Measurements from ENCODE around the gene TCF7. TPM values are rescaled to one million over a fixed set of nuclear protein-coding genes. Genes with fewer than 3 reads are reported as not detected.

Gene TCF7
- total RNA-seq, 4 donors from 2014 or later, result 0.98 to 6.6 (median 2.6) TPM

DNA sequence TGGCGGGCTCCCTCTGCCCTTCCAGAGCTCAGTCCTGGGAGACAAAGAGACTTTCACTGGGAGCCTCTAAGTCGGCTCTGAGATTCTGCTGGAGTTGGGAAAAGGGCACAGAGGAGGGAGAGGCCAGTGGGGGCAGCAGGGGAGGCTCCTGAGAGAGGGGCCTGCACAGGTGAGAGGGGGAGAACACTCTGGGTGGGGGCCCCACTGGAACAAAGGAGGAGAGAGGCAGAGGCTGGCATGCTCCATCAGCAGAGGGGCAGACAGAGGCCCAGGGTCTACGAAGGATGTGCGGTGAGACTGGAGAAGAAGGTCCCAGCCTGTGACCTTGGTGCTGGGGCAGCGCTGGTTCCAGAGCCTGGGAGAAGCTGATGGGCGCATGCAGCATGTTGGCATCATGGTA is 8.9 kb downstream of the TCF7 start:
- TF ChIP-seq, protein P1, sequence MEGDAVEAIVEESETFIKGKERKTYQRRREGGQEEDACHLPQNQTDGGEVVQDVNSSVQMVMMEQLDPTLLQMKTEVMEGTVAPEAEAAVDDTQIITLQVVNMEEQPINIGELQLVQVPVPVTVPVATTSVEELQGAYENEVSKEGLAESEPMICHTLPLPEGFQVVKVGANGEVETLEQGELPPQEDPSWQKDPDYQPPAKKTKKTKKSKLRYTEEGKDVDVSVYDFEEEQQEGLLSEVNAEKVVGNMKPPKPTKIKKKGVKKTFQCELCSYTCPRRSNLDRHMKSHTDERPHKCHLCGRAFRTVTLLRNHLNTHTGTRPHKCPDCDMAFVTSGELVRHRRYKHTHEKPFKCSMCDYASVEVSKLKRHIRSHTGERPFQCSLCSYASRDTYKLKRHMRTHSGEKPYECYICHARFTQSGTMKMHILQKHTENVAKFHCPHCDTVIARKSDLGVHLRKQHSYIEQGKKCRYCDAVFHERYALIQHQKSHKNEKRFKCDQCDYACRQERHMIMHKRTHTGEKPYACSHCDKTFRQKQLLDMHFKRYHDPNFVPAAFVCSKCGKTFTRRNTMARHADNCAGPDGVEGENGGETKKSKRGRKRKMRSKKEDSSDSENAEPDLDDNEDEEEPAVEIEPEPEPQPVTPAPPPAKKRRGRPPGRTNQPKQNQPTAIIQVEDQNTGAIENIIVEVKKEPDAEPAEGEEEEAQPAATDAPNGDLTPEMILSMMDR (IDR thresholded peaks at IDR 0.05; ENCODE audit: low read depth), result no peak

DNA sequence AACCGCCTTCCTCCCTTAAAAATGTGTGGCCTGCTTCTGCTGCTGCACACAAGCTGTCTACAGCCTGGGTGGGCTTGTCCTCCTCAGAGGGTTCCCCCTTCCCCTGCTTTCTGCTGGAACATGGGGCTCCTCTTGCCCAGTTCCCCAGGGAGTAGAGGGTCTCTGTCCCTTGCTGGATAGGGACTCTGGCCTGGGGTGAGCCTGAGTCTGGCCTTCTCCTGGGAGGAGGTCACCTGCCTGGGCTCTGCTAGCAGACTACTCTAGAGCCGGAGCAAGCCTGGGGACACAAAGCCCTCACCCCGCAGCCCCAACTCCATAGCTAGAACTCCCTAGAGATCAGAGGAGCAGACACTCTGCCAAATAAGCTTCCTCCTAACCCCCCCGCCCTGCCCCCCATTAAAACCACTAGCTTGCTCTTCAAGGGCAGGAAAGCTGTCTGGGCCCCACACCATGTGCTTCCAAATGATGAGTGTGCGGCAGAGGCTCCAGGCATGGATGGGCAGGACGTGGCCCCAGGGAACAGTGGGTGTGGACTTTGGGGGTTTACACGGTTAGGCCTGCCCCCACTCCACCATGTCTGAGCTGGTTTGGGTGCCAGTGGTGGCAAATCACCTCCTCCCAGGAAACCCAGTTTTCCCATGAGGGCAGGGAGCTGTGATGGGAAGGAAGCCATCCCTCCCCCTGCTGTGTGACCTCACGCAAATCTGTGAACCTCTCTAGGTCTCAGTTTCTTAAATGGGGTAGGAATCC is 10.0 kb downstream of the TCF7 start:
- TF ChIP-seq, protein P1 (IDR thresholded peaks at IDR 0.05; ENCODE audit: low read depth), result no peak

DNA sequence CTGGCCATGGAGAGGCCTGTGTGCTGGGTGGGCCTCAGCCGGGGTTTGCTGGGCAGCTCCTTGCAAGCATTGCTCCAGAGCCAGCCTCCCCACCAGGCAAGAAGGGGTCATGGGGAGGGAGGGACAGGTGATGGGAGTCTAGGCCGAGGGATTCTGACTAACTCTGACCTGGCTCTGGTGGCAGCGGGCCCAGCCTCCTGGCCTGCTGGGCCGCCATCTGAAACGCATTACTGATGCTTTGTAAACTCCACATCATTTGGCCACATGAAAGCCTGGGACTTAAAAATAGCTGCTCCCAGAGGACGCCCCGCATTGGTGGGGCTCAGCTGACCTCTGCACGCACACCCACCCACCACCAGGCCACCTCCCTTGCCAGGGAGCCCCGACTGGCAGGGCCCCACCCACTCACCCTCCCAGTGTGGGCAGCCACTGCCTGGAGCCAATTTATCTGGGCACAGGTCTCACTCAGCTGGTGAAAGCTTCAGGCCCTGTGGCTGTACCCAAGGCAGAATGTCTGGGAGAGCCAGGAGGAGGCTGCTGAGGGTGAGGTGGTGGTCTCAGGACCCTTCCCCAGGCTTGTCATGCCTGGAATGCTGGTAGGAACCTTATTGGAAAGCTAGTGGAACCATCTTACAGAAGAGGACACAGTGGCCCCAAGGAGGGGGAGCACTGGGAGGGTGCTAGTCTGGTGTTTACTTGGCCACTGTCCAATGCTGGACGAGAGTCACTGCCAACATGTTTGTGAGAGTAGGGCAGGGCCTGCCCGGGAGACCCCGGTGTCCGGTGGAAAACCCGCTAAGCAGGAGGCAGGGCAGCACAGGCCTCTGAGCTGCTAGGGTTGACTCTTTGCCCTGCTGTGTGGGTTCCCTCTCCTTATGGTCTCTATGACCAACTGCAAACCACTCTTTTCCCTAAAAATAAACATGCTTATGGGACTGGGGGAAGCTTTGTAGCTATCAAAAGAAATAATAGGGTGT is 10.8 kb downstream of the TCF7 start:
- TF ChIP-seq, protein P1 (IDR thresholded peaks at IDR 0.05; ENCODE audit: low read depth), result no peak

DNA sequence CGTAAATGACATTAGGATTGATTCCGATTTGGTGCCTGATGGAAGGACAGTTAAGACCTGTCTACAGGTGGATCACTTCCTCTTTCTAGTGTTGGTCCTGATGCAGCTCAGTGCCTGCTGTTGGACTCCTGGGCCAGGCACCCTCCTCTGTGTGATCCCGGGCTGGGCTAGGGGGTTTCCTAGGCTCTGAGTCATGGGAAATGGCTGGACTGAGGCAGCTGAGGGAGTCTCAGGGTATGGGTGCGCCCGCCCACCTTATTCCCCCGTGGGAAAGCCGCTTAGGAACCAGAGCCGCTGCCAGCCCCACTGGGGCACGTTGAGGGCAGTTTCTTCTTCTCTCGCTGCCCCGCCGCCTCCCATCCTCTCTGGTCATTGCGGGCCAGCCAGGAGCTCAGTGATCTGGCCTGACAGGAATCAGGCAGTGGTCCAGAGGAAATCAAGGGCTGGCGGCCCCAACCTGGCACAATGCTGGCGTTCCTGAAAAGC is 12.9 kb downstream of the TCF7 start:
- TF ChIP-seq, protein P1 (IDR thresholded peaks at IDR 0.05; ENCODE audit: low read depth), result no peak

DNA sequence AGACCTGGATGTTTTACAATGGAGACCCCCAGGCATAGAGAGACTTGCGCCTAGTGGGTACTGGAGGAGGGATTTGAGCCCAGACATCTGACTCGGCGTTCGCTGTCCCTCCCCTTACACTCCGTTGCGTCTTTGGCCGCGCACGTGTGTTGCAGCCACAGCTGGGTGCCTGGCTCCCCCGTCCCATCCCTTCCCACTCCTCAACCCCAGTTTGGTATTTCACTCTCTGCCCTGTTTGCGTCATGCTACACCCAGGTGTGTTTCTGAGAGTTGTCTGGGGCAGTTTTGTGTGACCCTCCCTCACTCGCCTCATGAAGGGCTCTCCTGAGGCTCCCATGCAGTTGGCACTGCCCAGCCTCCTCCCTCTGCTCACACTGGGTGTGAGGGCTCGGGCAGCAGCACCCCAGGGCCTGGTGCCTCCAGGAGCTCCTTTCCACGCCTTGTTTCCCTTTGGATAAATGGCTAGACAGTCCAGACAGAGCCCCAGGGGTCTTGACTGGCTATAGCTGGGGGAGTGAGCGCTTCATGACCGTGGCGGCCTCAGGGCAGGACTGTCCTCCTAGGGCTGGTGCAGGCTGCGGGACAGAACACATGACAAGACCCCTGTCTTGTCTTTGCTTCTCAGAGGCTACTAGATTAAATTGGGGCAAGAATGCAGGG is 13.6 kb downstream of the TCF7 start:
- TF ChIP-seq, protein P1 (IDR thresholded peaks at IDR 0.05; ENCODE audit: low read depth), result no peak

DNA sequence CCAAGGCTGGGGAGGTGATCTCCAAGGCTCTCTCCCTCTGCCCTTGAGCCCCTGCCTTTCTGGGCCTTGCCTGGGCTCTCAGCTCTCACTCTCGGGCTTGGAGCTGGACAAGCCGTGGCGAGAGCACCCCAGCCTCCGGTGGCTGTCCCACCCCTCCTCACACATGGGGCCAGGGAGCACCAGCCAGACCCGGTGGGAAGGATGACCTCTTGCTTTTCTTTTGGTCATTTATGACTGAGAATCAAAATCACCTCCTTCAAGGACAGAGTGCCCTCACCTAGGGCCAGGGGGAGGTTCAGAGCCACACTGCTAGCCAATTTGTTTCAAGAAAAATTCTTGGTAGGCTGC is 14.1 kb downstream of the TCF7 start:
- TF ChIP-seq, protein P1 (IDR thresholded peaks at IDR 0.05; ENCODE audit: low read depth), result no peak

Data from subcutaneous adipose tissue (tissue), 4 donors.